ENCODE data around the gene ODAD4. TPM values are rescaled to one million over a fixed set of nuclear protein-coding genes. Genes with fewer than 3 reads are reported as not detected.

The ODAD4 gene
- total and polyA plus RNA-seq, 2 experiments from 2014 or later: 0.53 to 0.76 TPM

GRCh38 chr17:41987642-41988041 is 57.2 kb downstream of the ODAD4 start:
- Histone ChIP-seq H3K4me2 (no peak overlapping the region), H3K4me1 (ENCODE audit: insufficient read depth) (peaks cover 18% of the 10 kb centered on the region), H3K9me3 (ENCODE audit: low read depth) (no peaks in the 10 kb centered on the region), H2AFZ (no peak overlapping the region), H3K36me3 (replicated peaks; ENCODE audit: insufficient read depth, low read depth) (peaks cover 7% of the 10 kb centered on the region), H3K27ac (no peak overlapping the region), H3K9me2 (replicated peaks; ENCODE audit: insufficient read depth) (no peaks in the 10 kb centered on the region), H3K4me3 (no peak overlapping the region), H3K79me2 (peaks cover 6% of the 10 kb centered on the region), H4K20me1 (ENCODE audit: insufficient read depth, poor library complexity, severe bottlenecking) (no peaks in the 10 kb centered on the region), H3K27me3 (no peaks in the 10 kb centered on the region)
- no peak for DNase-seq (ENCODE audit: low spot score)
- 96% methylated on average over 3 of the region's 3 CpGs for WGBS (ENCODE audit: low lambda C conversion rate, missing lambda C conversion rate)
- TF ChIP-seq, protein P1, sequence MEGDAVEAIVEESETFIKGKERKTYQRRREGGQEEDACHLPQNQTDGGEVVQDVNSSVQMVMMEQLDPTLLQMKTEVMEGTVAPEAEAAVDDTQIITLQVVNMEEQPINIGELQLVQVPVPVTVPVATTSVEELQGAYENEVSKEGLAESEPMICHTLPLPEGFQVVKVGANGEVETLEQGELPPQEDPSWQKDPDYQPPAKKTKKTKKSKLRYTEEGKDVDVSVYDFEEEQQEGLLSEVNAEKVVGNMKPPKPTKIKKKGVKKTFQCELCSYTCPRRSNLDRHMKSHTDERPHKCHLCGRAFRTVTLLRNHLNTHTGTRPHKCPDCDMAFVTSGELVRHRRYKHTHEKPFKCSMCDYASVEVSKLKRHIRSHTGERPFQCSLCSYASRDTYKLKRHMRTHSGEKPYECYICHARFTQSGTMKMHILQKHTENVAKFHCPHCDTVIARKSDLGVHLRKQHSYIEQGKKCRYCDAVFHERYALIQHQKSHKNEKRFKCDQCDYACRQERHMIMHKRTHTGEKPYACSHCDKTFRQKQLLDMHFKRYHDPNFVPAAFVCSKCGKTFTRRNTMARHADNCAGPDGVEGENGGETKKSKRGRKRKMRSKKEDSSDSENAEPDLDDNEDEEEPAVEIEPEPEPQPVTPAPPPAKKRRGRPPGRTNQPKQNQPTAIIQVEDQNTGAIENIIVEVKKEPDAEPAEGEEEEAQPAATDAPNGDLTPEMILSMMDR (IDR thresholded peaks at IDR 0.05; ENCODE audit: poor library complexity): no peak

GRCh38 chr17:41988418-41988817 is 58.0 kb downstream of the ODAD4 start:
- H3K27me3 ChIP-seq: no peaks in the 10 kb centered on the region
- no peak for DNase-seq (ENCODE audit: low spot score)
- WGBS (ENCODE audit: low lambda C conversion rate, missing lambda C conversion rate): 87% methylated on average over 2 of the region's 2 CpGs
- no peak overlapping the region for H2AFZ ChIP-seq
- H3K9me3 ChIP-seq (ENCODE audit: low read depth): no peaks in the 10 kb centered on the region
- no peak overlapping the region for H3K4me3 ChIP-seq
- no peak overlapping the region for H3K27ac ChIP-seq
- H3K36me3 ChIP-seq (replicated peaks; ENCODE audit: insufficient read depth, low read depth): peaks cover 9% of the 10 kb centered on the region
- peaks cover 6% of the 10 kb centered on the region for H3K79me2 ChIP-seq
- H4K20me1 ChIP-seq (ENCODE audit: insufficient read depth, poor library complexity, severe bottlenecking): no peaks in the 10 kb centered on the region
- H3K4me2 ChIP-seq: no peak overlapping the region
- no peaks in the 10 kb centered on the region for H3K9me2 ChIP-seq (replicated peaks; ENCODE audit: insufficient read depth)
- TF ChIP-seq, protein P1 (IDR thresholded peaks at IDR 0.05; ENCODE audit: poor library complexity): no peak
- TF ChIP-seq EZH2 (IDR thresholded peaks at IDR 0.05; ENCODE audit: borderline replicate concordance) (no peak), EZH2phosphoT487 (IDR thresholded peaks at IDR 0.05; ENCODE audit: low read depth, severe bottlenecking, unreplicated experiment) (no peak)
- H3K4me1 ChIP-seq (ENCODE audit: insufficient read depth): peaks cover 17% of the 10 kb centered on the region

DNA sequence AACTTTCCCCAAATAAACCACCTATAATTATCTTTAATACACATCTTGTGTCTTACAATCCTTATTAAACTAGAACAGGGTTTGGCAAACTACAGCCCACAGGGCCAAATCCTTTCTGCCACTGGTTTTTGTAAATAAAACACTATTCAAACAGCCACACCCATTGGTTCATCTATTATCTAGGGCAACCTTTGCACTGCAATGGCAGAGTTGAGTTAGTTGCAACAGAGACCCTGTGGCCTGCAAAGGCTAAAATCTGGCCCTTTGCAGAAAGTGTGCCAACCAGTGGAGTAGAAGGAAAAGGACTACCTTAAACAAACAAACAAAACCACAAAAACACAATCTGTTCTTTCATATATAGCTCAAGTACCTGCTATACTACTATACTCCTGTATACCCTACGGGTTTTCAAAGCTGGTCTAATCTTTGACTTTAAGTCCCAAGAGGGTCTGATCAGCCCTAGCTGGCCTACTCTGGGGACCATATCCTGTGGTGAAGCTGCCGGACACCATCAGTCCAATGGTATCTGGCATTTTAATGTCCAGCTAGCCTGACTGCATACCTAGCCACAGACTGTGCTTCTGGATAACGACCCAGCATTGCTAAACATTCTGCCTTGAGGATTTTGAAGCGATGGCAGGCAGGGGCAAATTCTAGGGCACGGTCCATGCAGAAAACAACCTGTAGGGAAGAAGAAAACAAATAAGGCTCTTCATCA is 59.4 kb downstream of the ODAD4 start:
- Histone ChIP-seq H3K4me2 (peak overlapping the region; percentile 18), H3K27me3 (no peaks in the 10 kb centered on the region), H2AFZ (no peak overlapping the region), H3K27ac (peak overlapping the region; percentile 58), H3K4me3 (no peak overlapping the region), H3K79me2 (peaks cover 9% of the 10 kb centered on the region), H3K9me2 (replicated peaks; ENCODE audit: insufficient read depth) (no peaks in the 10 kb centered on the region), H3K36me3 (replicated peaks; ENCODE audit: insufficient read depth, low read depth) (peaks cover 9% of the 10 kb centered on the region), H4K20me1 (ENCODE audit: insufficient read depth, poor library complexity, severe bottlenecking) (no peaks in the 10 kb centered on the region), H3K4me1 (ENCODE audit: insufficient read depth) (peaks cover 17% of the 10 kb centered on the region), H3K9me3 (ENCODE audit: low read depth) (no peaks in the 10 kb centered on the region)
- 76% methylated on average over 5 of the region's 5 CpGs for whole genome bisulfite sequencing (ENCODE audit: low lambda C conversion rate, missing lambda C conversion rate)
- no peak for TF ChIP-seq EZH2 (IDR thresholded peaks at IDR 0.05; ENCODE audit: borderline replicate concordance)
- no peak for TF ChIP-seq EZH2phosphoT487 (IDR thresholded peaks at IDR 0.05; ENCODE audit: low read depth, severe bottlenecking, unreplicated experiment)
- TF ChIP-seq, protein P1 (IDR thresholded peaks at IDR 0.05; ENCODE audit: poor library complexity): no peak
- DNase-seq (ENCODE audit: low spot score): peak; percentile 30
